Keratinocyte (primary cell): ENCODE data around the gene DHX58. TPM values are rescaled to one million over a fixed set of nuclear protein-coding genes. Genes with fewer than 3 reads are reported as not detected.

Source experiments
- DNase-seq: peaks from one replicate; pipeline ENCODE4 v3.0.0-alpha.2; 2011; ENCODE audit warnings: low read depth, missing footprints, low spot score
- FAIRE-seq: peaks from 2 replicates; lab custom pipeline; 2011; peaks lifted over from hg19 to GRCh38; lab: Jason Lieb, UNC
- H2AFZ ChIP-seq: 2 replicates; pipeline ENCODE4 v1.6.0; 2012; ENCODE audit warnings: low read length, control low read depth, inconsistent platforms; ENCODE audit not compliant: control insufficient read depth
- H3K27ac ChIP-seq: 2 replicates; pipeline ENCODE4 v1.5.1; 2011; ENCODE audit warnings: low read length; ENCODE audit not compliant: control insufficient read depth, insufficient read depth
- H3K27me3 ChIP-seq: 3 replicates; pipeline ENCODE4 v1.6.0; 2011; ENCODE audit warnings: low read length; ENCODE audit not compliant: control insufficient read depth, insufficient read depth; ENCODE audit errors: extremely low read depth
- H3K36me3 ChIP-seq, 2 experiments: 2 replicates in 1 of 2; 3 replicates in 1 of 2; pipeline ENCODE4 v1.5.1; 2011; ENCODE audit warnings: low read length in 2 of 2, mild to moderate bottlenecking in 1 of 2; ENCODE audit not compliant: control insufficient read depth in 2 of 2, insufficient read depth in 2 of 2; ENCODE audit errors: extremely low read depth in 1 of 2
- H3K4me1 ChIP-seq: 3 replicates; pipeline ENCODE4 v1.5.1; 2011; ENCODE audit warnings: low read length; ENCODE audit not compliant: control insufficient read depth, insufficient read depth; ENCODE audit errors: extremely low read depth
- H3K4me2 ChIP-seq: 3 replicates; pipeline ENCODE4 v1.6.0; 2011; ENCODE audit warnings: low read depth, low read length; ENCODE audit not compliant: control insufficient read depth, insufficient read depth; ENCODE audit errors: extremely low read depth
- H3K4me3 ChIP-seq, 3 experiments: fragments of 200-600 bp in 1 of 3; sonication (generic) in 1 of 3; 2 replicates in 2 of 3; 3 replicates in 1 of 3; pipeline ENCODE4 v1.5.1; 2011 to 2016; ENCODE audit warnings: low read length in 3 of 3, mild to moderate bottlenecking in 3 of 3, control low read depth in 2 of 3, inconsistent platforms in 1 of 3, low read depth in 1 of 3, mixed read lengths in 1 of 3, mixed run types in 1 of 3, moderate library complexity in 1 of 3; ENCODE audit not compliant: control insufficient read depth in 2 of 3, insufficient read depth in 2 of 3; ENCODE audit errors: extremely low read depth in 1 of 3
- H3K79me2 ChIP-seq: 2 replicates; pipeline ENCODE4 v1.6.0; 2012; ENCODE audit warnings: low read length; ENCODE audit not compliant: control insufficient read depth, insufficient read depth
- H3K9ac ChIP-seq: 3 replicates; pipeline ENCODE4 v1.6.0; 2011; ENCODE audit warnings: low read length; ENCODE audit not compliant: control insufficient read depth, insufficient read depth; ENCODE audit errors: extremely low read depth
- H3K9me1 ChIP-seq: 3 replicates; pipeline ENCODE4 v1.6.0; 2011; ENCODE audit warnings: low read length; ENCODE audit not compliant: control insufficient read depth, insufficient read depth; ENCODE audit errors: extremely low read depth
- H3K9me3 ChIP-seq: 2 replicates; pipeline ENCODE4 v1.5.1; 2012; ENCODE audit warnings: low read depth, low read length; ENCODE audit not compliant: control insufficient read depth
- H4K20me1 ChIP-seq: 3 replicates; pipeline ENCODE4 v1.6.0; 2011; ENCODE audit warnings: low read length; ENCODE audit not compliant: control insufficient read depth, insufficient read depth; ENCODE audit errors: extremely low read depth
- CTCF ChIP-seq, 3 experiments: IDR thresholded peaks in 1 of 3; conservative IDR thresholded peaks in 1 of 3; optimal IDR thresholded peaks in 1 of 3; 2 replicates in 2 of 3; 3 replicates in 1 of 3; pipeline versions ENCODE3 to v1.5.1; 2011; ENCODE audit warnings: low read length in 3 of 3, mild to moderate bottlenecking in 3 of 3, moderate library complexity in 2 of 3, control low read depth in 1 of 3, inconsistent platforms in 1 of 3; ENCODE audit not compliant: insufficient read depth in 2 of 3; ENCODE audit errors: extremely low read depth in 1 of 3
- EZH2 ChIP-seq: IDR thresholded peaks from one replicate; pipeline ENCODE4 v1.6.1; 2012; ENCODE audit warnings: inconsistent platforms, mild to moderate bottlenecking, low read length, moderate library complexity
- dilution Hi-C: fragments of 300-500 bp; cut with MboI; formaldehyde crosslinking; loops from one replicate; pipeline ENCODE4 v1.7.0; 2020; ENCODE audit warnings: low sequenced_read_pairs; ENCODE audit not compliant: extremely low pct_ligation_motif_present
- polyA plus RNA-seq, 5 experiments: library from polyadenylated mRNA; depleted of rRNA in 3 of 5; stranded (reverse) in 3 of 5; stranded (forward) in 1 of 5; unstranded in 1 of 5; fragments of >200 nt; gene quantifications; 1 replicate in 1 of 5; 2 replicates in 3 of 5; 3 replicates in 1 of 5; pipeline versions ENCODE4 v1.2.1 to v1.2.3, GENCODE V29; 2011 to 2012; ENCODE audit warnings: missing spikeins in 2 of 5, low read depth in 1 of 5, low replicate concordance in 1 of 5

DHX58 gene
- polyA plus RNA-seq, 1 donor (not counting 4 experiments of a cell fraction or from before 2014, with no cell fraction given) = 5.2 TPM

GRCh38 chr17:42106009-42106408 is 6.5 kb downstream of the DHX58 start:
- Histone ChIP-seq H3K79me2 (no peaks in the 10 kb centered on the region), H3K27me3 (no peaks in the 10 kb centered on the region), H2AFZ (no peak overlapping the region), H3K36me3 (peaks cover 0 to 6% of the 10 kb centered on the region in 2 experiments), H3K27ac (no peak overlapping the region), H3K4me3 (no peak overlapping the region), H3K4me2 (no peak overlapping the region), H4K20me1 (no peaks in the 10 kb centered on the region), H3K4me1 (peaks cover 8% of the 10 kb centered on the region), H3K9me1 (no peaks in the 10 kb centered on the region), H3K9me3 (no peaks in the 10 kb centered on the region), H3K9ac (no peak overlapping the region)
- TF ChIP-seq EZH2 (no peak), CTCF (optimal IDR thresholded peaks at IDR 0.05 in 1 of 3, IDR thresholded peaks at IDR 0.05 in 1 of 3, conservative IDR thresholded peaks at IDR 0.05 in 1 of 3; ENCODE audit: extremely low read depth in 1 of 3, insufficient read depth in 2 of 3, low read length in 3 of 3) (no peak)
- DNase-seq (no peak), FAIRE-seq (no peak)
- dilution Hi-C loops = no loop called here

- Histone ChIP-seq H3K4me2 (no peak overlapping the region), H3K79me2 (no peaks in the 10 kb centered on the region), H4K20me1 (no peaks in the 10 kb centered on the region), H3K9ac (no peak overlapping the region), H2AFZ (no peak overlapping the region), H3K36me3 (peaks cover 0 to 6% of the 10 kb centered on the region in 2 experiments), H3K9me3 (no peaks in the 10 kb centered on the region), H3K4me3 (no peak overlapping the region), H3K9me1 (no peaks in the 10 kb centered on the region), H3K27me3 (no peaks in the 10 kb centered on the region), H3K4me1 (peaks cover 8% of the 10 kb centered on the region), H3K27ac (no peak overlapping the region)
- no peak for FAIRE-seq
- TF ChIP-seq EZH2 (no peak), CTCF (optimal IDR thresholded peaks at IDR 0.05 in 1 of 3, IDR thresholded peaks at IDR 0.05 in 1 of 3, conservative IDR thresholded peaks at IDR 0.05 in 1 of 3; ENCODE audit: extremely low read depth in 1 of 3, insufficient read depth in 2 of 3, low read length in 3 of 3) (no peak)
- DNase-seq = no peak
- dilution Hi-C loops = no loop called here
Measured at GRCh38 chr17:42104264-42104663, 8.2 kb downstream of the DHX58 start.
